H1 (cell line): Measurements from ENCODE around the gene PAX7. TPM values are rescaled to one million over a fixed set of nuclear protein-coding genes. Genes with fewer than 3 reads are reported as not detected.

Experiments
- CTCF ChIA-PET: fragments of 300-600 bp; sonication (Branson Sonifier 250); formaldehyde crosslinking; loops from one replicate; lab custom pipeline; 2021; ENCODE audit not compliant: partially characterized antibody; lab: Charles Lee
- POLR2A ChIA-PET: fragments of 300-600 bp; sonication (Branson Sonifier 250); formaldehyde crosslinking; loops from one replicate; lab custom pipeline; 2021; ENCODE audit warnings: inconsistent platforms; ENCODE audit not compliant: partially characterized antibody; lab: Charles Lee
- DNase-seq, 2 experiments: peaks; one replicate each; pipeline versions ENCODE4 v3.0.0 to v3.0.0-alpha.2; 2010 to 2022; ENCODE audit warnings: low spot score in 2 of 2, low read depth in 1 of 2, mixed read lengths in 1 of 2
- FAIRE-seq: peaks from 2 replicates; lab custom pipeline; 2011; peaks lifted over from hg19 to GRCh38; lab: Jason Lieb, UNC
- H2AFZ ChIP-seq: 2 replicates; pipeline ENCODE4 v1.8.1; 2012; ENCODE audit warnings: low read length, inconsistent platforms
- H2AK5ac ChIP-seq: 2 replicates; pipeline ENCODE4 v1.6.1; 2013; ENCODE audit warnings: low read depth, low read length
- H2BK120ac ChIP-seq: replicated peaks from 2 replicates; pipeline ENCODE3; 2013; ENCODE audit warnings: low read depth, low read length, inconsistent platforms
- H2BK12ac ChIP-seq: 2 replicates; pipeline ENCODE4 v1.6.1; 2013; ENCODE audit warnings: low read depth, low read length
- H2BK15ac ChIP-seq: 2 replicates; pipeline ENCODE4 v1.6.1; 2013; ENCODE audit warnings: low read length
- H2BK20ac ChIP-seq: 2 replicates; pipeline ENCODE4 v1.6.1; 2013; ENCODE audit warnings: low read length
- H2BK5ac ChIP-seq: 2 replicates; pipeline ENCODE4 v1.6.1; 2013; ENCODE audit warnings: low read depth, low read length
- H3K14ac ChIP-seq: 2 replicates; pipeline ENCODE4 v1.6.1; 2013; ENCODE audit warnings: inconsistent platforms; ENCODE audit not compliant: insufficient read length
- H3K18ac ChIP-seq: 2 replicates; pipeline ENCODE4 v1.6.1; 2013; ENCODE audit warnings: low read length; ENCODE audit errors: extremely low read depth
- H3K23ac ChIP-seq: 2 replicates; pipeline ENCODE4 v1.6.1; 2013; ENCODE audit warnings: inconsistent platforms; ENCODE audit not compliant: insufficient read length
- H3K23me2 ChIP-seq: 2 replicates; pipeline ENCODE4 v1.6.1; 2013; ENCODE audit warnings: low read depth, low read length
- H3K27ac ChIP-seq: 2 replicates; pipeline ENCODE4 v1.6.1; 2011; ENCODE audit warnings: low read depth, low read length, inconsistent platforms
- H3K27me3 ChIP-seq, 4 experiments: replicated peaks in 1 of 4; 1 replicate in 1 of 4; 2 replicates in 3 of 4; pipeline versions ENCODE4 v1.6.1 to v1.8.1; 2011 to 2013; ENCODE audit warnings: low read length in 3 of 4, mild to moderate bottlenecking in 3 of 4, inconsistent platforms in 2 of 4, mixed read lengths in 2 of 4, moderate library complexity in 1 of 4; ENCODE audit not compliant: control insufficient read depth in 3 of 4, insufficient read depth in 3 of 4; ENCODE audit errors: extremely low read depth in 1 of 4
- H3K36me3 ChIP-seq, 4 experiments: 2 replicates each; pipeline versions ENCODE4 v1.6.1 to v1.8.1; 2011 to 2013; ENCODE audit warnings: mild to moderate bottlenecking in 4 of 4, low read length in 3 of 4, moderate library complexity in 2 of 4, control low read depth in 1 of 4, inconsistent platforms in 1 of 4; ENCODE audit not compliant: insufficient read depth in 4 of 4, control insufficient read depth in 2 of 4
- H3K4ac ChIP-seq: replicated peaks from 2 replicates; pipeline ENCODE3; 2013; ENCODE audit warnings: low read length, low read depth, mixed read lengths, inconsistent platforms; ENCODE audit not compliant: insufficient read length
- H3K4me1 ChIP-seq, 4 experiments: replicated peaks in 1 of 4; 1 replicate in 1 of 4; 2 replicates in 3 of 4; pipeline versions ENCODE4 v1.6.1 to v1.8.1; 2011 to 2013; ENCODE audit warnings: low read length in 3 of 4, inconsistent platforms in 2 of 4, mixed read lengths in 1 of 4; ENCODE audit not compliant: insufficient read depth in 4 of 4, control insufficient read depth in 3 of 4
- H3K4me2 ChIP-seq, 2 experiments: 2 replicates each; pipeline versions ENCODE4 v1.6.1 to v1.8.1; 2011 to 2013; ENCODE audit warnings: low read depth in 2 of 2, low read length in 2 of 2, control low read depth in 1 of 2, inconsistent platforms in 1 of 2, mild to moderate bottlenecking in 1 of 2; ENCODE audit not compliant: insufficient read depth in 1 of 2
- H3K4me3 ChIP-seq, 4 experiments: fragments of 200-600, 300-600 bp in 1 of 4; sonication (generic), shearing (Covaris generic), sonication (Bioruptor Twin) in 1 of 4; 2 replicates each; pipeline versions ENCODE4 v1.5.1 to v1.8.1; 2011 to 2016; ENCODE audit warnings: low read length in 4 of 4, low read depth in 3 of 4, control low read depth in 2 of 4, inconsistent platforms in 2 of 4, mild to moderate bottlenecking in 2 of 4, mixed read lengths in 1 of 4, moderate library complexity in 1 of 4; ENCODE audit not compliant: insufficient read depth in 2 of 4; ENCODE audit errors: extremely low read depth in 1 of 4
- H3K56ac ChIP-seq: replicated peaks from 2 replicates; pipeline ENCODE3; 2013; ENCODE audit warnings: low read depth, mild to moderate bottlenecking, mixed read lengths, low read length, inconsistent platforms; ENCODE audit not compliant: insufficient read length
- H3K79me1 ChIP-seq: 2 replicates; pipeline ENCODE4 v1.6.1; 2013; ENCODE audit warnings: low read depth, low read length, control low read depth
- H3K79me2 ChIP-seq, 2 experiments: 2 replicates each; pipeline versions ENCODE4 v1.6.1 to v1.8.1; 2012 to 2013; ENCODE audit warnings: low read length in 2 of 2, mild to moderate bottlenecking in 2 of 2, inconsistent platforms in 1 of 2; ENCODE audit not compliant: insufficient read depth in 2 of 2, control insufficient read depth in 1 of 2
- H3K9ac ChIP-seq, 4 experiments: replicated peaks in 1 of 4; 1 replicate in 1 of 4; 2 replicates in 3 of 4; pipeline versions ENCODE4 v1.6.1 to v1.8.1; 2011 to 2013; ENCODE audit warnings: low read depth in 3 of 4, low read length in 3 of 4, control low read depth in 2 of 4, mild to moderate bottlenecking in 2 of 4, moderate library complexity in 2 of 4, inconsistent platforms in 1 of 4; ENCODE audit errors: extremely low read depth in 1 of 4
- H3K9me3 ChIP-seq, 2 experiments: 2 replicates each; pipeline versions ENCODE4 v1.6.1 to v1.8.1; 2012 to 2013; ENCODE audit warnings: mild to moderate bottlenecking in 2 of 2, moderate library complexity in 2 of 2, control low read depth in 1 of 2, inconsistent platforms in 1 of 2, low read depth in 1 of 2, low read length in 1 of 2, mixed read lengths in 1 of 2; ENCODE audit not compliant: insufficient read depth in 2 of 2
- H4K20me1 ChIP-seq, 2 experiments: replicated peaks in 1 of 2; 2 replicates each; pipeline versions ENCODE3 to v1.8.1; 2011 to 2013; ENCODE audit warnings: inconsistent platforms in 2 of 2, low read length in 2 of 2, mild to moderate bottlenecking in 1 of 2; ENCODE audit not compliant: insufficient read depth in 2 of 2, control insufficient read depth in 1 of 2
- H4K5ac ChIP-seq: 2 replicates; pipeline ENCODE4 v1.6.1; 2013; ENCODE audit warnings: low read length, low read depth, mixed read lengths, inconsistent platforms; ENCODE audit not compliant: insufficient read length
- H4K8ac ChIP-seq: 2 replicates; pipeline ENCODE4 v1.8.0; 2013; ENCODE audit warnings: mild to moderate bottlenecking, moderate library complexity, low read length, inconsistent platforms; ENCODE audit not compliant: insufficient read depth; ENCODE audit errors: extremely low read depth
- H4K91ac ChIP-seq: replicated peaks from 2 replicates; pipeline ENCODE3; 2013; ENCODE audit warnings: low read length, mixed read lengths, inconsistent platforms; ENCODE audit not compliant: insufficient read length
- RAD21 ChIP-seq, 2 experiments: IDR thresholded peaks in 1 of 2; conservative IDR thresholded peaks in 1 of 2; 2 replicates each; pipeline ENCODE4 v1.6.1; 2011; ENCODE audit warnings: low read depth in 2 of 2, low read length in 2 of 2, improper control_type of control experiment in 1 of 2, inconsistent platforms in 1 of 2, mild to moderate bottlenecking in 1 of 2, moderate library complexity in 1 of 2
- RNF2 ChIP-seq: fragments of 200-900, 300-1000 bp; sonication (generic); IDR thresholded peaks from 2 replicates; pipeline ENCODE4 v1.7.1; 2016; ENCODE audit warnings: borderline replicate concordance, low read depth, mild to moderate bottlenecking, antibody characterized with exemption, low read length; ENCODE audit not compliant: poor library complexity, severe bottlenecking; ENCODE audit errors: missing control alignments
- SIN3A ChIP-seq, 2 experiments: IDR thresholded peaks in 1 of 2; conservative IDR thresholded peaks in 1 of 2; 2 replicates each; pipeline ENCODE4 v1.6.1; 2011 to 2012; ENCODE audit warnings: low read length in 2 of 2, improper control_type of control experiment in 1 of 2, low read depth in 1 of 2, mild to moderate bottlenecking in 1 of 2
- TBP ChIP-seq: IDR thresholded peaks from 2 replicates; pipeline ENCODE4 v1.6.1; 2011; ENCODE audit warnings: low read depth, low read length, improper control_type of control experiment
- WGBS, 2 experiments: shearing (Covaris generic) in 1 of 2; methylation state at CpG; one replicate each; pipeline versions ENCODE4 v1.1.6 to v1.1.7; 2013 to 2015; ENCODE audit warnings: low lambda C conversion rate in 2 of 2, mixed read lengths in 2 of 2, inconsistent platforms in 1 of 2, low coverage in 1 of 2, missing lambda C conversion rate in 1 of 2; ENCODE audit not compliant: insufficient replicate concordance in 2 of 2, insufficient coverage in 1 of 2, insufficient read length in 1 of 2; ENCODE audit errors: extremely low coverage in 1 of 2, missing lambda C conversion rate in 1 of 2; 5-methylcytosine and 5-hydroxymethylcytosine counted together
- polyA plus RNA-seq, 7 experiments: library from polyadenylated mRNA; depleted of rRNA in 3 of 7; stranded (reverse) in 5 of 7; unstranded in 2 of 7; fragments of >200 nt in 5 of 7; fragments of 200-250 nt in 2 of 7; gene quantifications; 1 replicate in 5 of 7; 2 replicates in 1 of 7; 4 replicates in 1 of 7; pipeline versions ENCODE4 v1.2.1 to v1.2.3, GENCODE V29; 2011 to 2013; ENCODE audit warnings: missing spikeins in 2 of 7, mixed read lengths in 2 of 7
- total RNA-seq: library from RNA; stranded (reverse); fragmentation: NEBNext Ultra II Directional; extraction: Animal tissue kit (Norgen Biotek cat#: 25700); gene quantifications from 2 replicates; pipeline ENCODE4 v1.2.1, GENCODE V29; 2021
- TF ChIP-seq, protein P1 (sequence below): IDR thresholded peaks from 2 replicates; pipeline ENCODE4 v1.6.1; 2012; ENCODE audit warnings: inconsistent platforms
- TF ChIP-seq, protein P2 (sequence below), 3 experiments: IDR thresholded peaks; 1 replicate in 2 of 3; 2 replicates in 1 of 3; pipeline versions ENCODE4 v1.5.1 to v1.6.1; 2011; ENCODE audit warnings: low read length in 3 of 3, mild to moderate bottlenecking in 3 of 3, inconsistent platforms in 2 of 3, low read depth in 1 of 3, moderate library complexity in 1 of 3; ENCODE audit not compliant: insufficient read depth in 1 of 3; ENCODE audit errors: control extremely low read depth in 1 of 3

PAX7 gene
- total and polyA plus RNA-seq, 2 of the 8 experiments (the other 6 are each of a cell fraction or from before 2014, with no cell fraction given), result not detected

GRCh38 chr1:18597160-18598042, 33.2 kb upstream of the PAX7 start:
- Histone ChIP-seq H3K79me1 (no peaks in the 10 kb centered on the region), H3K56ac (no peak overlapping the region), H3K4me1 (peaks cover 0 to 2% (median under 1%) of the 10 kb centered on the region in 4 experiments; a peak in 1 of 7 replicates), H2BK5ac (no peak overlapping the region), H3K79me2 (no peaks in the 10 kb centered on the region), H4K91ac (no peak overlapping the region), H2BK120ac (no peak overlapping the region), H3K4me3 (no peak overlapping the region), H3K14ac (no peak overlapping the region), H3K27me3 (peaks cover 0 to 11% (median 5%) of the 10 kb centered on the region in 4 experiments; a peak in 5 of 7 replicates), H3K4ac (no peak overlapping the region), H4K20me1 (no peaks in the 10 kb centered on the region), H3K9me3 (no peaks in the 10 kb centered on the region), H2BK15ac (0 out of 2 replicates have a peak overlapping the region, but pooled peaks have one; percentile 46), H3K4me2 (no peak overlapping the region), H3K9ac (no peak overlapping the region), H3K23ac (no peak overlapping the region), H2AK5ac (no peak overlapping the region), H3K36me3 (no peaks in the 10 kb centered on the region), H4K5ac (no peak overlapping the region), H2BK12ac (0 out of 2 replicates have a peak overlapping the region, but pooled peaks have one; percentile 50), H2BK20ac (no peak overlapping the region), H2AFZ (no peak overlapping the region), H3K18ac (no peak overlapping the region; the same call in 1 of the 2 replicates), H4K8ac (no peak overlapping the region), H3K27ac (no peak overlapping the region), H3K23me2 (no peaks in the 10 kb centered on the region; the same call in 1 of the 2 replicates)
- CTCF ChIA-PET, result interaction anchor here (0.6 to 7.0 kb wide), 78 partner anchors 9 to 649 kb away, joined by 3 to 132 read pairs (median 5); no protein-coding TSS in a partner anchor
- 33% methylated on average over 18 of the region's 20 CpGs; no CpG with 5 or more reads in 1 of the 2 experiments for WGBS, 2 experiments
- FAIRE-seq (no peak), DNase-seq (peak; percentile 15 to 90)
- POLR2A ChIA-PET, result interaction anchor here (1.0 kb wide), 1 partner anchor 222 kb away, joined by 3 read pairs; no protein-coding TSS in a partner anchor
- 0 out of 4 replicates have a peak, but pooled peaks of 1 of the 2 experiments have one; percentile 48 for TF ChIP-seq SIN3A (conservative IDR thresholded peaks at IDR 0.05 in 1 of 2, IDR thresholded peaks at IDR 0.05 in 1 of 2; ENCODE audit: low read depth in 1 of 2, low read length in 2 of 2)
- TF ChIP-seq, protein P1, sequence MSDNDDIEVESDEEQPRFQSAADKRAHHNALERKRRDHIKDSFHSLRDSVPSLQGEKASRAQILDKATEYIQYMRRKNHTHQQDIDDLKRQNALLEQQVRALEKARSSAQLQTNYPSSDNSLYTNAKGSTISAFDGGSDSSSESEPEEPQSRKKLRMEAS, result peak; percentile 71; the same call in 1 of the 2 replicates
- TF ChIP-seq RNF2, result no peak
- TF ChIP-seq TBP, result no peak
- TF ChIP-seq RAD21 (IDR thresholded peaks at IDR 0.05 in 1 of 2, conservative IDR thresholded peaks at IDR 0.05 in 1 of 2; ENCODE audit: low read depth in 2 of 2, low read length in 2 of 2), result peak; percentile 99 to 100
- TF ChIP-seq, protein P2, sequence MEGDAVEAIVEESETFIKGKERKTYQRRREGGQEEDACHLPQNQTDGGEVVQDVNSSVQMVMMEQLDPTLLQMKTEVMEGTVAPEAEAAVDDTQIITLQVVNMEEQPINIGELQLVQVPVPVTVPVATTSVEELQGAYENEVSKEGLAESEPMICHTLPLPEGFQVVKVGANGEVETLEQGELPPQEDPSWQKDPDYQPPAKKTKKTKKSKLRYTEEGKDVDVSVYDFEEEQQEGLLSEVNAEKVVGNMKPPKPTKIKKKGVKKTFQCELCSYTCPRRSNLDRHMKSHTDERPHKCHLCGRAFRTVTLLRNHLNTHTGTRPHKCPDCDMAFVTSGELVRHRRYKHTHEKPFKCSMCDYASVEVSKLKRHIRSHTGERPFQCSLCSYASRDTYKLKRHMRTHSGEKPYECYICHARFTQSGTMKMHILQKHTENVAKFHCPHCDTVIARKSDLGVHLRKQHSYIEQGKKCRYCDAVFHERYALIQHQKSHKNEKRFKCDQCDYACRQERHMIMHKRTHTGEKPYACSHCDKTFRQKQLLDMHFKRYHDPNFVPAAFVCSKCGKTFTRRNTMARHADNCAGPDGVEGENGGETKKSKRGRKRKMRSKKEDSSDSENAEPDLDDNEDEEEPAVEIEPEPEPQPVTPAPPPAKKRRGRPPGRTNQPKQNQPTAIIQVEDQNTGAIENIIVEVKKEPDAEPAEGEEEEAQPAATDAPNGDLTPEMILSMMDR (IDR thresholded peaks at IDR 0.05; ENCODE audit: control extremely low read depth in 1 of 3, insufficient read depth in 1 of 3, low read depth in 1 of 3, low read length in 3 of 3), result peak; percentile 90 to 96 (median 95)
